Measurements from ENCODE around the gene ISG15. TPM values are rescaled to one million over a fixed set of nuclear protein-coding genes. Genes with fewer than 3 reads are reported as not detected.
A peak's percentile ranks its signal among the peaks of the same experiment; 100 is the strongest.
"Not testable (repeated sequence)": the region's sequence is repeated elsewhere in the genome, so short reads cannot be mapped to it uniquely, and the experiment has no call there.

The ISG15 gene
- total RNA-seq, 1 experiment from 2014 or later, result 161 TPM

GRCh38 chr1:994546-994945 lies 18.8 kb upstream of the ISG15 start:
- not testable (repeated sequence) for DNase-seq (ENCODE audit: low read depth)

GRCh38 chr1:995665-996633 lies 17.3 kb upstream of the ISG15 start:
- DNase-seq (ENCODE audit: low read depth), result no peak

GRCh38 chr1:996851-997712 lies 16.2 kb upstream of the ISG15 start:
- DNase-seq (ENCODE audit: low read depth), result no peak

DNA sequence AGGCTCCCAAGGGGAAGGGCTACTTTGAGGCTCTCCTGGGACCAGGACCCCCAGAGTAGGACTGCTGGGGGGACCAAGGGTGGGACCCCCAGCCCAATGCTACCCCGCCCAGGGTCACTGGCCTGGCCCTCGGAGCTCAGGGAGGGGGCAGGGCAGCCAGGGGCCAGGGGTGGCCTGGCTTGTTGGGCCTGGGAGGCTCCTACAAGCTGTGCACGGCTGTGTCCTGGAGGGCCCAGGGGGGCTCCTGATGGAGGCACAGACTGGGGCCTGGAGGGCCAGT lies 15.6 kb upstream of the ISG15 start:
- no peak for DNase-seq (ENCODE audit: low read depth)

DNA sequence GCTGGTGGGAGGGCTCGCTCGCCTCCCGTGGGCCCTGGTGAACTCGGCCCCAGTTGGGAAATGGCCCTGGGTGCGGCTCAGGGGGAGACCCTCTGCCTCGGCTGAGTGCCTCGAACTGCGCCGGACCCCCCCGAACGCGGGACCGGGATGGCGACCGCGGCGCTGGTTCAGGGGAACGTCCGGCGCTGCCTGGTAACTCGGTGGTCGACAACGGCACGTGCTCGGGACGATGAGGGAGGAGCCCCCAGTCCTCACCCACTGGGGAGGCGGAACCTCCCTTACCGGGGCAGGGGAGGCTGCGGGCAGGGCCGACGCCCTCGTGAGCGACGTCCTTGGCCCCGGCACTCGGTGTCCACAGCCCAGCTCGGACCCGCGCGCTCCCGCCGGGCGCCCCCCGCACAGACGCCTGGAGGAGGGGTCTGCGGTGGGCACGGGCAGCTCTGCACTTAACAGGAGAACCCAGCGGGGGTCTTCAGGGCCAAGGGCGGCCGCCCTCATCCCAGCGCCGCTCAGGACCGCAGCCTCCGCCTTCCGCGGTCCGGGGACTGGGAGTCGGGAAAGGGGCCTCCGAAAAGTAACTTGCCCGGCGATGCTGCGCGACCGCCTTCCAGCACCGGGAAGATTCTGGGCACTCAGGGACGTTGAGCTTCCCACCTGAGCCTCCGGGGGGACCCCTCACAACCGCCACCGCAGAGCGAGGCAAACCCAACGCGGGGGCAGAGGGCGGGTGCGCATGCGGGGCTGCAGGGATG lies 15.1 kb upstream of the ISG15 start:
- no peak for DNase-seq (ENCODE audit: low read depth)

GRCh38 chr1:998745-998994 lies 14.6 kb upstream of the ISG15 start:
- DNase-seq (ENCODE audit: low read depth), result no peak

DNA sequence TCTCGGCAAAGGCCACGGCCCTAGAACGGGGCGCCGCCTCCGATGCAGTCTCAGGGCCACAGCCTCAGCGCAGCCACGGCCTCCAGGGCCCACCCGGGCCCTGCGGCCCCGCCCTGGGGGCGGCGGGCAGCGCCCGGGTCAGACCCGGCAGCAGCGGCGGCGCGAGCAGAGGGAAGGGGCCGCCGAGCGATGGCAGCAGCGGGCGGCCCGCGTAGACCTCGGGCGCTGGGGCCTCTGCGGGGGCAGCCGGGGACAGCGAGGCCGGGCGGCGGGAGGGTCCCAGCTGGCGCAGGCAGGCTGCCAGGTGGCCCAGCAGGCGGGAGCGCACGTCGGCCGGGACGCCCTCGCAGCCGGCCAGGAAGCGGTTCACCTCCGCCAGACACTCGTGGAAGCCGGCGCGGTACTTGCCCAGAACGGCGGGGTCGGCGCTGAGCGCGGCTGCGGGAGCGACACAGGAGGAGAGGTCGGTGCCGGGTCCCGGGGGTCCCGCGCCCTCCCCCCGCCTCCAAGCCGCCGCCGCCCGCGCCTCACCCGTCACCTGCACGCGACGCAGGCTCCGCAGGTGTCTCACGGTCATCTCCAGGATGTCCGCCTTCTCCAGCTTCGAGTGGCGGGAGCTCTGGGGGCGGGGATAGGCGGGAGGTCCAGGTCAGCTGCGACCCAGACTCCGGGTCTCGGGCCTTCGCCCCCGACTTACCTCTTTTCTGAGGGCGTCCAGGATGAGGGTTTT lies 14.1 kb upstream of the ISG15 start:
- no peak for DNase-seq (ENCODE audit: low read depth)

DNA sequence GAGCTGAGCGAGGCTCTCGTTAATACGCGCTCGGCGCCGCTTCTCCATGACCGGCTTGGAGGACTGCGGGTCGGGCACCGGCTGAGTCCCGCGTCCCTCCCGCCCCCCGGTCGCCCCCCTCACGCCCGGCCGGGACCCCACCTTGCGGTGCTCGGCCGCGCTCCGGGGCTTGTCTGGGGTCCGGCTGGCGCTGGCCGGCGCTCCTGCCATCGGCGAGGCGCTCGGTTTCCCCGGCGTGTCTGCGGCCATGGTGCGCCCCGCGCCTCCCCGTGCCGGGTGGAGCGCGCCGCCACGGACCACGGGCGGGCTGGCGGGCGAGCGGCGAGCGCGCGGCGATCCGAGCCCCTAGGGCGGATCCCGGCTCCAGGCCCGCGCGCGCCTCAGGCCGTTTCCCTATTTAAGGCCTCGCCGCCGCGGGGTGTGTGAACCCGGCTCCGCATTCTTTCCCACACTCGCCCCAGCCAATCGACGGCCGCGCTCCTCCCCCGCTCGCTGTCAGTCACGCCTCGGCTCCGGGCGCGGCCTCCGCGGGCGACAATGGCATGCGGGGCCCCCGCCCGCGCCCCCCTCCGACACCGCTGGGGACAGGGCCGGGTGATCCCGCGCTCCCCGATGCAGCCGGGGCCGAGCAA lies 13.5 kb upstream of the ISG15 start, which contains the start of gene HES4:
Gene HES4 (minus strand): TSS at position 373 of the 632 bp plus-strand sequence. CDS start 124 bp downstream, at position 249.
- peak; percentile 73 for DNase-seq (ENCODE audit: low read depth)

GRCh38 chr1:1000357-1001056 lies 12.8 kb upstream of the ISG15 start:
- DNase-seq (ENCODE audit: low read depth), result peak; percentile 51

GRCh38 chr1:1001057-1001783 lies 12.1 kb upstream of the ISG15 start:
- DNase-seq (ENCODE audit: low read depth), result no peak

DNA sequence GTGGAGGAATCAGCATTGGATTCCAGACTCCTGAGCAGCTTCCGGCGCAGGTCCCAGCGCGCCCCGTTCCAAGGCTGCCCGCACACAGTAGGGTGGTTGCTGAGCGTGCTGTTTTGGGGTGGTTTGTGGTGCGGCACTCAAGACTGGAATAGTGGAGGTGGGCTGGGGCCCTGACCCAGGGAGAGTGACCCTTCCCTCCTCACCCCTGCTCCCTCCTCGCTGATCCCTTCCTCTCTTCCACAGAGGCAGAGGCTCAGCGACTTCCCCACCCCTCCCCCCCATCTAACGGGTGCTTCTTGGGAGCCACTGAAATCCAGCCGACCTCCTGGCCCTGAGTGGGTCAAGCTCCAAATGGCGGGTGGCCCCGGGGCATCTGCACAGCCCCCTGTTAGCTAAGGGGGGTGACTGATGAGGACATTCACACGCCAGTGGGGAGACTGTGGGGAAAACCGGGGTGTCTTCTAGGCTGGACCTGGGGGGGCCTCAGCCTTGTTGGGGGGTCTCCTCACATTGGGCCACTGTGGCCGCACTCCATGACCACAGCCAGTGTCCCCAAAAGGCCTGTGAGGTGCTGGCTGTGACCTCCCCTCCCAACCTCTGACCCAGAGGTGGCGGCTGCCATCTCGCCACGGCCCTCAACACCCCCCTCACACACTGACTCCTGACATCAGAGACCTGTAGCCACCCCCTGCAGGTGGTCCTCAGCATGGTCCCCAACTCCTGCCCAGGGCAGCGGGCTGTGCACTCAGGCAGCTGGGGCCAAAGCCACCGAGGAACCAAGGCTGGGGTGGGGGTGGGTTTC lies 9.5 kb upstream of the ISG15 start:
- DNase-seq (ENCODE audit: low read depth), result no peak

- DNase-seq (ENCODE audit: low read depth), result no peak
Measured at GRCh38 chr1:1004420-1004779, 8.9 kb upstream of the ISG15 start.

DNA sequence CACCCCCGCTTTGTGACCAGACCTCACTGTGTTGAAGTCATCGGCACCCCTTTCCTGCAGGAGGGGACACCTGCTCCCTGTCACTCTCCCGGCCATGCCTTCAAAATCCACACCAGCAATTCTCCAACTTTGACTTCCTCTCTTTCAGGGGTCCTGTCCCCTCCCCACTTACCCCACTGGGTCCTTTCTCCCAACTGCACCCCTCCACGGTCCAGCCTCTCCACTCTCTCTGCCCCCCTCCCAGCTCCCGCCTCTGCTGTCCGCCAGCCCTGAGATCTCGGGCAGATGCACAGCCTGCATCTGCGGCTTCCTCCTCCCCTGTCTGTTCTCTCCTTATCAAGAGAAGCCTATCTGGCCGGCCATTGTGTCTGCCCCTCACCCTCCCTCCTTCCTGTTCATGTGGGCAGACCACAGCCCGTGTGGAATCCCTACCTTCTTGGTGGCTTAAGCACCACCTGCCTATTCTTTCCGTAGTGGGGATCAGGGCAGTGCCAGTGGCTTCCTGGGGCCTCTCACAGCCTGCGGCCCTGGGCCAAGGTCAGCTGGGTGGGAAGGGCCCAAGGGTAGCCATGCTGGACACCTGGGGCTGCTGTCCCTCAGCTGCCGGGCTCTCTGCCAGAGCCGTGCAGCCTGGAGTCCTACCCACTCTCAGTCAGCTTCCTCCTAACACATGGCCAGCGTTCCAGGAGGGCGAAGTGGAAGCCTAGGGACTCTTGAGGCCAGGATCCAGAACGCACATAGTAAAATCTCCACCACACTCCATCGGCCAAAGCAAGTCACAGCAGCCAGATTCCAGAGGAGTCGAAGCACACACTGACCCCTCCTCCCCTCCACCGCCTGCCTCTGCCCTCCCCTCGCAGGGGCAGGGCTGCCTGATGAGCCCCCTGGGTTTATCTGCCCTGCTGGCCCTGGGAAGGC lies 8.3 kb upstream of the ISG15 start:
- DNase-seq (ENCODE audit: low read depth), result peak; percentile 66

DNA sequence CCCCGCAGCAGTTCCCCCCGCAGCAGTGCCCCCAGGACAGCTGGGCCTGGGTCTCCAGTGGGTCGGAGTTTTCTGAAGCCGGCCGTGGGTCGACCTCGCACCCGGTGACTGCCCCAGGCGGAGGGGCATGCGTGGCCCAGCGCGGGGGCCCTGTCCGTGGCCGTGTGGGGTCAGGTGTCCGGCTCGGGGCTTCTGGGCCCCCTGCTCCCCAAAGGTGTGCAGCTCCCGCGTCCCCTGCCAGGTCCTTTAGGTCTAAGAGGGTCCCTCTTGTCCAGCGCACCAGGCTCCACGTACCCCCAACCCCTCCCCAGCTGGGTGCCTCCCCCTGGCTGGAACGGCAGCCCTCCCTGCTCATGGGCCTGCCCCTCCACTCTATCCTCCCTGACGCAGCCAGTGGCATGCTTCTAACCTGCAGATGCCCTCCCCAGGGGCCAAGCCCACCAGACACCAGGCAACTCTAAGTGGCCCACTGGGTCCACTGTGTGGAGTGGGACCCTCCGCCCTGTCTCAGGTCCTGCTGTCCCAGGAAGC lies 7.5 kb upstream of the ISG15 start:
- DNase-seq (ENCODE audit: low read depth), result no peak

GRCh38 chr1:1006305-1007159 lies 6.8 kb upstream of the ISG15 start:
- DNase-seq (ENCODE audit: low read depth), result no peak

GRCh38 chr1:1010131-1010530 lies 3.2 kb upstream of the ISG15 start:
- DNase-seq (ENCODE audit: low read depth), result not testable (repeated sequence)
